SK-N-SH (cell line): ENCODE results near the gene ZNF132.

Source experiments
- CTCF ChIP-seq: fragments of 200-600 bp; sonication (generic); IDR thresholded peaks from 2 replicates; pipeline ENCODE4 v1.6.1; 2017; ENCODE audit warnings: antibody characterized with exemption, mild to moderate bottlenecking, moderate library complexity
- ELF1 ChIP-seq: IDR thresholded peaks from 2 replicates; pipeline ENCODE4 v1.4.0; 2012
- NFIC ChIP-seq: IDR thresholded peaks from 2 replicates; pipeline ENCODE4 v1.4.0; 2012; ENCODE audit warnings: borderline replicate concordance

GRCh38 chr19:58479303-58479702 is 39.4 kb upstream of the ZNF132 start:
- TF ChIP-seq CTCF (no peak), ELF1 (no peak), NFIC (no peak)
